ENCODE measurements around the gene FOXR1. TPM values are rescaled to one million over a fixed set of nuclear protein-coding genes. Genes with fewer than 3 reads are reported as not detected.

FOXR1 gene
- total RNA-seq, 1 donor from 2014 or later = not detected

DNA sequence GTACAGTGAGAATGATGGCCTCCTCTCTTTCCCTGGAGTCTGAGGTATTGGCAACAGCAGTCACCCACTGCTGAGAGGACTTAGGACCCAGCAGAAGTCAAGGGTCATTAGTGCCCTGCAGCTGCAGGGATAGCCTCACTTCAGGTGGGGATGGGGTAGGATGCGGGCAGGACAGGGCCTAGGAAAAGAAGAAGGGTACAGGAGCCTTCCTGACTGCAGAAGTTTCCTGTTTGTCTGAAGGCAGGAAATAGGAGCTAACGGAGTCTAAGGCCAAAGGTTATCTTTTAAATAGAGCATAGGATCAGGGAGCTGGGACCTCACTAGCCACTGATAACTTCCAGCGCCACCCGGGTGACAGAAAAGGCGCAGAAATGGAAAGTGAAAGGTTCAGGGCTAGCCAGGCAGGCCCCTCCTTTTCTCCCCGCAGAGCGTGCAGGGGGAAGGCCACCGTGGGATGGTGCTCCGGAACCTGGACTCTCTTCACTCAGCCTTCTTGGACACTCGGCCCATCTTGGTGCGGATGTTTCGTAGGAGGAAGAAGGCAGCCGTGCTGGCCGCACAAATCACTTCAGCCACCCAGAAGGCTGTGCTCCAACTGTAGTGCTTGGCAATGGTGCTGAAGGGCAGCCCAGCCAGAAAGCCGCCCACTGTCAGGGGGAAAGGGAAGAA lies 53.0 kb downstream of the FOXR1 start:
- DNase-seq (ENCODE audit: low read depth) (no peak), FAIRE-seq (no peak)
- Histone ChIP-seq H2AFZ (ENCODE audit: low read depth, low read length) (no peak overlapping the region), H3K27me3 (ENCODE audit: insufficient read depth, low read length) (no peaks in the 10 kb centered on the region), H3K36me3 (ENCODE audit: insufficient read depth, low read length) (peaks cover 12% of the 10 kb centered on the region), H3K27ac (ENCODE audit: low read depth, low read length) (no peak overlapping the region), H3K79me2 (ENCODE audit: insufficient read depth, low read length) (peaks cover 29% of the 10 kb centered on the region), H3K4me2 (ENCODE audit: low read length) (no peak overlapping the region), H4K20me1 (ENCODE audit: insufficient read depth, low read length) (peaks cover 52% of the 10 kb centered on the region), H3K9ac (ENCODE audit: low read length) (no peak overlapping the region), H3K4me3 (ENCODE audit: insufficient read depth, low read depth, low read length) (no peak overlapping the region), H3K4me1 (ENCODE audit: insufficient read depth, low read length) (peaks cover 10% of the 10 kb centered on the region), H3K9me3 (ENCODE audit: insufficient read depth, low read depth, low read length) (no peaks in the 10 kb centered on the region)
- Mint-ChIP-seq H3K4me3 (ENCODE audit: unreplicated experiment) (peak overlapping the region; percentile 42), H3K4me1 (ENCODE audit: low read depth, unreplicated experiment) (peaks cover 22% of the 10 kb centered on the region), H3K27ac (ENCODE audit: unreplicated experiment) (peak overlapping the region; percentile 58), H3K36me3 (ENCODE audit: low read depth, unreplicated experiment) (peaks cover 28% of the 10 kb centered on the region), H3K27me3 (ENCODE audit: low read depth, unreplicated experiment) (no peaks in the 10 kb centered on the region), H3K9me3 (ENCODE audit: unreplicated experiment) (no peaks in the 10 kb centered on the region)
- TF ChIP-seq EZH2 (IDR thresholded peaks at IDR 0.05; ENCODE audit: insufficient read depth, low read length) = no peak
- TF ChIP-seq, protein P1, sequence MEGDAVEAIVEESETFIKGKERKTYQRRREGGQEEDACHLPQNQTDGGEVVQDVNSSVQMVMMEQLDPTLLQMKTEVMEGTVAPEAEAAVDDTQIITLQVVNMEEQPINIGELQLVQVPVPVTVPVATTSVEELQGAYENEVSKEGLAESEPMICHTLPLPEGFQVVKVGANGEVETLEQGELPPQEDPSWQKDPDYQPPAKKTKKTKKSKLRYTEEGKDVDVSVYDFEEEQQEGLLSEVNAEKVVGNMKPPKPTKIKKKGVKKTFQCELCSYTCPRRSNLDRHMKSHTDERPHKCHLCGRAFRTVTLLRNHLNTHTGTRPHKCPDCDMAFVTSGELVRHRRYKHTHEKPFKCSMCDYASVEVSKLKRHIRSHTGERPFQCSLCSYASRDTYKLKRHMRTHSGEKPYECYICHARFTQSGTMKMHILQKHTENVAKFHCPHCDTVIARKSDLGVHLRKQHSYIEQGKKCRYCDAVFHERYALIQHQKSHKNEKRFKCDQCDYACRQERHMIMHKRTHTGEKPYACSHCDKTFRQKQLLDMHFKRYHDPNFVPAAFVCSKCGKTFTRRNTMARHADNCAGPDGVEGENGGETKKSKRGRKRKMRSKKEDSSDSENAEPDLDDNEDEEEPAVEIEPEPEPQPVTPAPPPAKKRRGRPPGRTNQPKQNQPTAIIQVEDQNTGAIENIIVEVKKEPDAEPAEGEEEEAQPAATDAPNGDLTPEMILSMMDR (IDR thresholded peaks at IDR 0.05; ENCODE audit: insufficient read depth, low read depth, low read length) = no peak

DNA sequence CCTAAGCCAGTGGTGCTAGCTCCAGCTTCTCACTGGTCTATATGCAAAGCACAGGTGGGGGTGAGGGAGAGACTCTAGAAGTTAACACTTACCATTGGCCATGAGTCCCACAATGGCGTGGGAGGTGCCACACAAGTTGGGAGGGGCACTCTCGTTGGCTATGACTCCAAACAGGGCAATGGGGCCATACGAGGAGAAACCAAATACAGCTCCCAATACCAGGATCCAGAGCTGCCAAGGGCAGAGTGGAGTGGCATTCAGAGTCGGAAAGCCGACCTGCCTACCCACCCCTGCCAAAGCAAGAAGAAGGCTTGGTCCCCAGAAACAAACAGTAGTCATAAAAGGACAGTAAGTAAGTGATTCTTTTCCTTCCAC lies 53.5 kb downstream of the FOXR1 start:
- Mint-ChIP-seq H3K27ac (ENCODE audit: unreplicated experiment) (no peak overlapping the region), H3K36me3 (ENCODE audit: low read depth, unreplicated experiment) (peaks cover 28% of the 10 kb centered on the region), H3K27me3 (ENCODE audit: low read depth, unreplicated experiment) (no peaks in the 10 kb centered on the region), H3K9me3 (ENCODE audit: unreplicated experiment) (no peaks in the 10 kb centered on the region), H3K4me3 (ENCODE audit: unreplicated experiment) (peak overlapping the region; percentile 42), H3K4me1 (ENCODE audit: low read depth, unreplicated experiment) (peaks cover 21% of the 10 kb centered on the region)
- Histone ChIP-seq H3K4me1 (ENCODE audit: insufficient read depth, low read length) (peaks cover 11% of the 10 kb centered on the region), H3K9me3 (ENCODE audit: insufficient read depth, low read depth, low read length) (no peaks in the 10 kb centered on the region), H3K4me2 (ENCODE audit: low read length) (no peak overlapping the region), H3K27me3 (ENCODE audit: insufficient read depth, low read length) (no peaks in the 10 kb centered on the region), H3K9ac (ENCODE audit: low read length) (no peak overlapping the region), H3K27ac (ENCODE audit: low read depth, low read length) (no peak overlapping the region), H3K36me3 (ENCODE audit: insufficient read depth, low read length) (peaks cover 12% of the 10 kb centered on the region), H4K20me1 (ENCODE audit: insufficient read depth, low read length) (peaks cover 46% of the 10 kb centered on the region), H3K79me2 (ENCODE audit: insufficient read depth, low read length) (peaks cover 24% of the 10 kb centered on the region), H2AFZ (ENCODE audit: low read depth, low read length) (no peak overlapping the region), H3K4me3 (ENCODE audit: insufficient read depth, low read depth, low read length) (no peak overlapping the region)
- no peak for DNase-seq (ENCODE audit: low read depth)
- TF ChIP-seq, protein P1 (IDR thresholded peaks at IDR 0.05; ENCODE audit: insufficient read depth, low read depth, low read length) = no peak
- no peak for TF ChIP-seq EZH2 (IDR thresholded peaks at IDR 0.05; ENCODE audit: insufficient read depth, low read length)
- FAIRE-seq = no peak

DNA sequence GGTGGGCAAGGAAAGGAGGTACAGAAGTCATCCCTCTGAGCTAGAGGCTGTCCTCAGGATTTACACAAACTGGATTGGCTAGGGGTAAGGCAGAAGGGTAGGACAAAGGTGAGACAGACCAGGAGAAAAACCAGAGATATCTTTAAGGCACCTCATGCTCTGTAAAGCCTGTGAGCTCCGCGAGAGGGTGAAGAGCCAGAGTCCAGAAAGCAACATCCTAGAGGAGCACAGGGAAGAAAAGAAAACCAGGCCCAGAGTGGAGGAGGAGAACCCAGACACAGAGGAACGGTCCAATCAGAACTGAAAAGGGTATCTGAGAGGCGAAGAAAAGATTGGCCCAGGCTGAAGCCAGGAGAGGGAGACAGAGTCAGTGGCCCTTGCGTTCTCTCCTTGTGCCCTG lies 54.0 kb downstream of the FOXR1 start:
- Histone ChIP-seq H3K4me2 (ENCODE audit: low read length) (no peak overlapping the region), H3K9ac (ENCODE audit: low read length) (no peak overlapping the region), H3K27me3 (ENCODE audit: insufficient read depth, low read length) (no peaks in the 10 kb centered on the region), H2AFZ (ENCODE audit: low read depth, low read length) (no peak overlapping the region), H3K27ac (ENCODE audit: low read depth, low read length) (no peak overlapping the region), H3K4me3 (ENCODE audit: insufficient read depth, low read depth, low read length) (no peak overlapping the region), H3K79me2 (ENCODE audit: insufficient read depth, low read length) (peaks cover 19% of the 10 kb centered on the region), H3K36me3 (ENCODE audit: insufficient read depth, low read length) (peaks cover 12% of the 10 kb centered on the region), H4K20me1 (ENCODE audit: insufficient read depth, low read length) (peaks cover 43% of the 10 kb centered on the region), H3K4me1 (ENCODE audit: insufficient read depth, low read length) (peaks cover 8% of the 10 kb centered on the region), H3K9me3 (ENCODE audit: insufficient read depth, low read depth, low read length) (no peaks in the 10 kb centered on the region)
- TF ChIP-seq, protein P1 (IDR thresholded peaks at IDR 0.05; ENCODE audit: insufficient read depth, low read depth, low read length) = no peak
- TF ChIP-seq EZH2 (IDR thresholded peaks at IDR 0.05; ENCODE audit: insufficient read depth, low read length) = no peak
- Mint-ChIP-seq H3K9me3 (ENCODE audit: unreplicated experiment) (no peaks in the 10 kb centered on the region), H3K4me1 (ENCODE audit: low read depth, unreplicated experiment) (peaks cover 20% of the 10 kb centered on the region), H3K27ac (ENCODE audit: unreplicated experiment) (no peak overlapping the region), H3K27me3 (ENCODE audit: low read depth, unreplicated experiment) (no peaks in the 10 kb centered on the region), H3K36me3 (ENCODE audit: low read depth, unreplicated experiment) (peaks cover 28% of the 10 kb centered on the region), H3K4me3 (ENCODE audit: unreplicated experiment) (no peak overlapping the region)
- no peak for DNase-seq (ENCODE audit: low read depth)
- FAIRE-seq = no peak
